HG03175 (cell line): ENCODE results near the gene SP140.
A peak's percentile ranks its signal among the peaks of the same experiment; 100 is the strongest.
"Not testable (repeated sequence)": the region's sequence is repeated elsewhere in the genome, so short reads cannot be mapped to it uniquely, and the experiment has no call there.

Experiments used
- ATAC-seq: cut with Tn5 transposase; IDR thresholded peaks from one replicate; pipeline ENCODE4 v1.9.1; 2021; ENCODE audit warnings: mild to moderate bottlenecking, moderate library complexity; ENCODE audit not compliant: unreplicated experiment

The SP140 gene

GRCh38 chr2:230325316-230326243 lies 100.0 kb downstream of the SP140 start:
- ATAC-seq, result no peak

- ATAC-seq, result peak; percentile 95
Observed at GRCh38 chr2:230326453-230327417, 101.2 kb downstream of the SP140 start, which contains the start of gene SP140L. Gene SP140L, plus strand, starts transcription at chr2:230327193. Its CDS starts 77 bp downstream, at chr2:230327270.

- peak; percentile 71 for ATAC-seq
Observed at GRCh38 chr2:230327418-230328154, 102.0 kb downstream of the SP140 start.

- ATAC-seq, result no peak
Observed at GRCh38 chr2:230328155-230328458, 102.6 kb downstream of the SP140 start.

- no peak for ATAC-seq
Observed at GRCh38 chr2:230329946-230330605, 104.5 kb downstream of the SP140 start.

- no peak for ATAC-seq
Observed at GRCh38 chr2:230330725-230331124, 105.2 kb downstream of the SP140 start.

GRCh38 chr2:230335461-230335863 lies 109.9 kb downstream of the SP140 start:
- ATAC-seq, result no peak

- no peak for ATAC-seq
Observed at GRCh38 chr2:230335864-230336506, 110.4 kb downstream of the SP140 start.

GRCh38 chr2:230341936-230342528 lies 116.5 kb downstream of the SP140 start:
- not testable (repeated sequence) for ATAC-seq

- ATAC-seq, result not testable (repeated sequence)
Observed at GRCh38 chr2:230343041-230343624, 117.6 kb downstream of the SP140 start.

GRCh38 chr2:230343747-230344146 lies 118.2 kb downstream of the SP140 start:
- no peak for ATAC-seq

GRCh38 chr2:230346465-230346864 lies 120.9 kb downstream of the SP140 start:
- no peak for ATAC-seq

- no peak for ATAC-seq
Observed at GRCh38 chr2:230346921-230347533, 121.5 kb downstream of the SP140 start.

- ATAC-seq, result peak; percentile 67
Observed at GRCh38 chr2:230347659-230348305, 122.2 kb downstream of the SP140 start.

GRCh38 chr2:230348787-230349186 lies 123.3 kb downstream of the SP140 start:
- no peak for ATAC-seq

- ATAC-seq, result no peak
Observed at GRCh38 chr2:230356084-230356483, 130.5 kb downstream of the SP140 start.

GRCh38 chr2:230358305-230358704 lies 132.8 kb downstream of the SP140 start:
- ATAC-seq, result no peak

GRCh38 chr2:230360028-230360427 lies 134.5 kb downstream of the SP140 start:
- ATAC-seq, result no peak
